Measurements from ENCODE around the gene CPLX1.
A peak's percentile ranks its signal among the peaks of the same experiment; 100 is the strongest.

The CPLX1 gene

GRCh38 chr4:825971-826330 lies at the start of gene CPLX1:
Gene CPLX1 (minus strand): TSS chr4:826129. CDS start chr4:824522, 1,607 bp downstream.
- DNase-seq: peak; percentile 77

- no peak for DNase-seq
Measured at GRCh38 chr4:874971-875817, 49.3 kb upstream of the CPLX1 start.

- DNase-seq: no peak
Measured at GRCh38 chr4:874056-874455, 48.1 kb upstream of the CPLX1 start.

DNA sequence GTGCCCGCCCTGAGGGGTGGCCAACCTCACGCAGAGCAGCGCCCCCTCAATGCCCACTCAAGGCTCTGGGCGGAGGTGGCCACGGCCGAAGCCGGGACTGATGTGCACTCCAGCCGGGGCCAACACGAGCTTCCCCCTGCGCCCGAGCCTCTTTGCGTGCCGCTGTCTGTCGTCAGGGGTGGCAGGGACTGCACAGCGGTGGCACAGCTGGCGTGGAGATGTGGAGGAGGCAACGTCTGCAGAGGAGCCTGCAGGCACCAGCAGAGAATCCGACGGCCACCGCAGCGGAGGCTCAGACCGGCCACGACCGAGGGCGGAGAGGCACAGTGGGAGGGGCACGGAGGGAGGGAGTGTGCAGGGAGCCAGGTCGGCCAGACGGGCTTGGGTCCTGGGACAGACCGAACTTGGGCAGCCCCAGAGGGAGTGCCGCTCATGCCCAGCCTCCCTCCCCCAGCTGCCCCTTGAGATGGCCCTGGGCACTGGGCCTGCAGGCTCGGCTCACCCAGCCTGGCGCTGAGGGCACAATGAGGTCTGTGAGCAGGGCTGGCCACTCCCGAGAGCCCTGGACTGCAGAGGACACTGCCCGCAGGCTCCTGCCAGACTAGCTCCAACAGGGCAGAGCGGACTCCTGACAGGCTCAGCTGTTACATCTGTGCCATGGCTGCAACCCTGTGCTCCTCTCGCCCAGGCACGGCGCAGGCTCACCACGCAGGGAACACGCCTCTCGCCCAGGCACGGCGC lies 46.5 kb upstream of the CPLX1 start:
- DNase-seq: no peak

GRCh38 chr4:871484-871883 lies 45.6 kb upstream of the CPLX1 start:
- DNase-seq: no peak

- no peak for DNase-seq
Measured at GRCh38 chr4:870951-871350, 45.0 kb upstream of the CPLX1 start.

GRCh38 chr4:869776-870175 lies 43.8 kb upstream of the CPLX1 start:
- DNase-seq: no peak

GRCh38 chr4:868421-868820 lies 42.5 kb upstream of the CPLX1 start:
- DNase-seq: no peak

GRCh38 chr4:867526-868250 lies 41.8 kb upstream of the CPLX1 start:
- DNase-seq: no peak

DNA sequence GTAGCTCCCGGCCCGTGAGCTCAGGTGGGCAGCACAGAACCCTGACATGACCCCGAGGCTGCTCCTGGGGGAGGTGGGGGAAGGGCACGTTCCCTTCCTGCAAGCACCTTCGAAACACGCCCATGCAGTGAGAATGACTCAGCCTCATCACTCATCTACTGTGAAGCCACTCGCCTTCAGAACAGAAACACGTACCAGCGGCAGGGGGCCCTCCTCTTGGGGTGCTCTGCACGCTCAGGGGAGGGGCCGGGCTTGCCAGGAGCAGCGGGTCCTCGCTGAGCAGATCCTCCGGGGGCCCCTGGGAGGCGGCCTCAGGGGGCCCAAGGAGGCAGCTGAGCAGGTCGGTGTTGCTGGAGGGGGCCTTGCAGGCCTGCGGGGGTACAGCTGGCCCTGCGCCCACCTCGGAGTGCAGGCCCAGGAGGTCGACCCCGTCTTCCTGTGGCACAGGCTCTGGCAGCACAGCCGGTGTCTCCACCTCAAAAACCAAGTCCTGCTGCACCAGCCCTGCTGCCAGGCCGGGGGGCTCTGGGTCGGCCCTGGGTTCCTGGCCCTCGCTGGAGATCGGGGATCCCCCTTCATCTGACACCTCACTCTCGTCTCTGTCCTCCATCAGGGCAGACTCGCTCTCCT lies 40.9 kb upstream of the CPLX1 start:
- no peak for DNase-seq

DNA sequence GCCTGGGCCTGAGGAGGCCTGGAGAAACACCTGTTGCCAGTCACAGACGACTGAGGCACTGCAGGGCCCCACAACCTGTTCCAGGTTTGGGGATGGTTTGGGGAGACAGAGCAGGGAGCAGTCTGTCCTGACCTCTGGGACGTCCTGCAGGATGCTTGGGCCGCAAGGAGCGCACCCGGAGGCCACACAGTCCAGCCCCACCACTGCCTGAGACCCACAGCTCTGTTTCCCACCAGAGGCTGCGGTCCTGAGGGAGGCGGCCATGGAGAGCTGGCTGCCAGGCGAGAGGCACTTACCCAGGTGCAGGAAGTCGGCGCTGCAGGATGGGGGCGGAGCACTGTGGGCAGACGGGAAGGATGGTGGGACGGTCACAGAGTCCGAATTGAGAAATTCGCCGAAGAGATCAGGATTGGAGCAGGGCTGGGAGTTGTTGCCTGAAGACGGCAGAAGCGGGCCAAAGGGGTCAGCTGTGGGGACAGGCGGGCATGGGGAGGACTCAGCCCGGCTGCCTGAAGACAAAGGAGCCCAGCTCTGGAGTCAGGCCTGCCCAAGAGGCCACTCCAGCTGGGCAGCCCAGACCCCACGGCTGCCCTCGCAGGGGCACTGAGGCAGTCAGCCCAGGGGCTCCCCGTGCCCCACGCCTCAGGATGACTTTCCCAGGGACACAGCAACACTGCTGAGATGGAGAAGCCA lies 40.3 kb upstream of the CPLX1 start:
- DNase-seq: no peak

- DNase-seq: no peak
Measured at GRCh38 chr4:865572-865971, 39.6 kb upstream of the CPLX1 start.

DNA sequence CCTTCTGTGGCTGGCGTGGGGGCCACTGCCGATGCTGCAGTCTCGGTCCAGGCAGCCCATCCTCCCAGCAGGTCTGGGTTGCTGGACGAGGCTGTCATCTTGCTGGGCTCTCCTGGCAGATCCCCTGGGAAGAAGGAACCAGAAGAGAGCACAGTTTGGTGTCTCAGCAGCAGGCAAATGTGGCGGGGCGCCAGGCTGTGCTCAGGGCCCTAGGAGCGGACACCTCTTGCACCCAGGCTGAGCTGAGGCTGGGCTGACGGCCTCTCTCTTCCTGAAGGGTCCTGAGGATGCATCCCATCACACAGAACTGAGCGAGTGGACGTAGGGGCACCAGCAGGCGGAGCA lies 39.2 kb upstream of the CPLX1 start:
- no peak for DNase-seq

DNA sequence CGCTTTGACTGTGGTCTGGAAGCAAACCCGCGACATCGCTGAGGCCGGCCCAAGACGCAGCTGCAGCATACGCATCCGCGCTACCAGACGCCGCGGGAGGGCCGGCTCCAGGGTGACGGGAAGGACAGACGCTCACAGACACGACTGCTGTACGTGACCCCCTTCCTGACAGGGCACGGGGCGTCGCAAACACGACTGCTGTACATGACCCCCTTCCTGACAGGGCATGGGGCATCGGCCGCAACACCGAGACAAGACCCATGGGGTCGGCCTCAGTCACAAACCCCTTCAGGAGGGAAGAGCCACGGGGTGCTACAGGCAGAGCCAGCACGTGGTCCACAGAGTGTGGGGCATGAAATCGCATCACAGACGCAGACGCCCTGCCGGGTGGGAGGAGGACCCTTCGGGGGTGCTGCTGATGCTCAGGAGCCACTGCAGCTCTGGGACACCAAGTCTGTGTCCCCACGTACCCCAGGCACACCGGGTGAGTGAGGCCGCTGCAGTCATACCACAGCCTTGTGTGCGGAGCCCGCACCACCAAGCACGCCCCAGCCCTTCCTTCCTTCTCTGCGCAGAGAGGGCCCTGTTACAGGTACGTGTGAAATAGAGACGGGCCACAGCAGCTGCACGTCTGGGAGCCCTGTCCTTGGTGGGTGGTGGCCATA lies 38.7 kb upstream of the CPLX1 start:
- DNase-seq: no peak

GRCh38 chr4:860561-860960 lies 34.6 kb upstream of the CPLX1 start:
- no peak for DNase-seq

- DNase-seq: no peak
Measured at GRCh38 chr4:859496-859895, 33.6 kb upstream of the CPLX1 start.

DNA sequence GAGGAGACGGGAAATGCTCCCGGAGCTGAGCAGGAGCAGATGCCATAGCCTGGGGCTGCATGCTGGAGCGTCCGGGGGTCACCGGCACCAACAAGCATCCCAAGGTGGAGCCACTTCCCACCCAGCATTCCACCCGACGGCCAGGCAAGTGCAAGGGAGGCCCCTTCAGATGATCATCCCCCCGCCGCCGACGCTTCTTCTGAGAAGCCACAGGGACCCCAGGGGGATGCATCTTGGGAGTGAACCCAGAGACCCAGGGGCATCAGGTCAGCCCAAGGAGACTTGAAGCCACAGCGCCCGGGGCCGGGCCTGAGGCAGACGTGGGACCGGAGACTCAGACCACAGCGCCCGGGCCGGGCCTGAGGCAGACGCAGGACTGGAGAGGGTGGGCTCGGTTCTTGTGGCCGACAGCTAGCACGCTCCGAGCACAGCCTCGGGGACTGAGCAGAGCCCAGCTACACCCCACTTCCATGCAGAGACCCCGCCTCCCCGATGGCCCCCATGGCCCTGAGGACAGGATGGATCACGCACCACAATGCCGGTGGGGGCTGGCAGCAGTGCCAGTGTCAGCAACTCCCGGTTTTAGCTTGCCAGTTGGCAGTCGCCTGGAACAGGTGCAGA lies 33.0 kb upstream of the CPLX1 start:
- DNase-seq: no peak

DNA sequence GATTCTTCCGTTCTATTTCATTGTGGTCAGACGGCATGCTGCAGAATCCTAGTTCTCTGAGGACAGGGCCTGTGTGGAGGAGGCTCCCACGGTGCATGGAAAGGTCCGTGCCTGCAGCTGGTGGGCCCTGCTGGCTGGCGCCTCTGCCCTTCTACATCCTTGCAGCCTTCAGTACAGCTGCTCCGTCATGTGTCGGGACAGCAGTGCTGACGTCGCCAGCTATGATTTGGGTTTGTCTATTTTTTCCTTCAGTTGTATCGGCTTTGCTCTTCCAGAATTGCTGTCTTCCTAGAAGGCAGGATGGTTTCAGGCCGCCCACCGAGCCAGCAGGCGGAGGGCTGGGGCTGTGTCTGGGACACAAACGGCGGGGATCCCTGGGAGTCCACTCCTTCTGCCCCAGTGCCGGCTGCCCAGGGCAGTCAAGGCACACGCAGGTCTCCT lies 32.1 kb upstream of the CPLX1 start:
- no peak for DNase-seq

- no peak for DNase-seq
Measured at GRCh38 chr4:857461-857860, 31.5 kb upstream of the CPLX1 start.

DNA sequence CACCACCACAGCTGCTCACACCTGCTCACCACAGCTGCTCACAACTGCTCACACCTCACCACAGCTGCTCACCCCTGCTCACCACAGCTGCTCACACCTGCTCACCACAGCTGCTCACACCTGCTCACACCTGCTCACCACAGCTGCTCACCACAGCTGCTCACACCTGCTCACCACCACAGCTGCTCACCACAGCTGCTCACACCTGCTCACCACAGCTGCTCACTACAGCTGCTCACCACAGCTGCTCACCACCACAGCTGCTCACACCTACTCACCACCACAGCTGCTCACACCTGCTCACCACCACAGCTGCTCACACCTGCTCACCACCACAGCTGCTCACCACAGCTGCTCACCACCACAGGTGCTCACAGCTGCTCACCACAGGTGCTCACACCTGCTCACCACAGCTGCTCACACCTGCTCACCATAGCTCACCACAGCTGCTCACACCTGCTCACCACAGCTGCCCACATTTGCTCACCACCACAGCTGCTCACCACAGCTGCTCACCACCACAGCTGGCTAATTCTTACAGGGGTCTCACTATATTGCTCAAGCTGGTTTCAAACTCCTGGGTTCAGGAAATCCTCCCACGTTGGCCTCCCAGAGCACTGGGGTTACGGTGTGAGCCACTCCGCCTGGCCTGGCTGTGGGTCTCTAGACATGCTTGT lies 30.4 kb upstream of the CPLX1 start:
- DNase-seq: no peak

- no peak for DNase-seq
Measured at GRCh38 chr4:855880-856224, 29.9 kb upstream of the CPLX1 start.

Measured in NCI-H1436 (cell line).